Astrocyte of the cerebellum (primary cell): ENCODE results near the gene DMAC2L.

Experiments used
- DNase-seq: peaks from one replicate; pipeline ENCODE4 v3.0.0-alpha.2; 2011; ENCODE audit warnings: low read depth
- H3K4me3 ChIP-seq: 2 replicates; pipeline ENCODE4 v1.5.1; 2011; ENCODE audit warnings: mild to moderate bottlenecking, low read depth, low read length, moderate library complexity
- CTCF ChIP-seq: IDR thresholded peaks from 2 replicates; pipeline ENCODE4 v1.5.1; 2012; ENCODE audit warnings: low read length, low read depth, moderate library complexity, mild to moderate bottlenecking; ENCODE audit errors: missing control alignments
- in situ Hi-C: cut with HindIII; loops from 2 replicates; pipeline ENCODE4 v1.10.0; 2017; ENCODE audit warnings: low sequenced_read_pairs

The DMAC2L gene

GRCh38 chr14:50335989-50336824, 24.1 kb downstream of the DMAC2L start:
- no peak for DNase-seq
- in situ Hi-C loops, result loop anchor here (10.0 kb wide), 1 partner anchor 189 kb away; no protein-coding TSS in a partner anchor
- H3K4me3 ChIP-seq, result no peak overlapping the region
- TF ChIP-seq CTCF, result no peak

GRCh38 chr14:50338587-50338986, 26.5 kb downstream of the DMAC2L start:
- DNase-seq, result no peak
- no peak overlapping the region for H3K4me3 ChIP-seq
- in situ Hi-C loops, result loop anchor here (10.0 kb wide), 1 partner anchor 186 kb away; no protein-coding TSS in a partner anchor
- TF ChIP-seq CTCF, result no peak

- no peak for DNase-seq
- in situ Hi-C loops, result loop anchor here (10.0 kb wide), 1 partner anchor 186 kb away; no protein-coding TSS in a partner anchor
- H3K4me3 ChIP-seq, result no peak overlapping the region
- TF ChIP-seq CTCF, result no peak
These were observed 27.2 kb downstream of the DMAC2L start for GRCh38 chr14:50339178-50339804.

- no peak for DNase-seq
- in situ Hi-C loops, result no loop called here
- H3K4me3 ChIP-seq, result no peak overlapping the region
- no peak for TF ChIP-seq CTCF
These were observed 27.9 kb downstream of the DMAC2L start for GRCh38 chr14:50340045-50340444.

GRCh38 chr14:50340963-50341362, 28.8 kb downstream of the DMAC2L start:
- no peak for TF ChIP-seq CTCF
- DNase-seq, result no peak
- in situ Hi-C loops, result no loop called here
- no peak overlapping the region for H3K4me3 ChIP-seq

- peak; percentile 28 for TF ChIP-seq CTCF
- H3K4me3 ChIP-seq, result no peak overlapping the region
- in situ Hi-C loops, result no loop called here
- peak; percentile 61 for DNase-seq
These were observed 30.3 kb downstream of the DMAC2L start for GRCh38 chr14:50342221-50343078.
